ENCODE results near the gene SLC29A3.

DNA sequence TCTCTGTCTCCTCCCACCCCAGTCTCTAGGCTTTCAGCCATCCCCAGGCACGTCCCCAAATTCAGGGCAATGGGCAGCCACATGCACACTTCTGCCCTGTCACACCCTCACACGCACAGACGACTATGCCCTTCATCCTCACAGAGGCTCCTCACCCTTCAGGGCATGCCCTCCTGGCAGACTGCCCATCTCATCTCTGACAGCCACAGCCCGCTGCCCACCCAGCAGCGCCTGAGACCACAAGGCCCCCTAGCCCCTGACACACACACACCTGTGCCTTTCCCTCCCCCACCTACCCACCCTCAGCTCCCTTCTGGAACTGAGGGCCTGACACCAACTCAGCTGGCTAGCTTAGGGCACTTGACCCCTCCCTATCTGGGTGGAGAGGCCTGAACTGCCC is 23.0 kb upstream of the SLC29A3 start:
- TF ChIP-seq BHLHE40 (IDR thresholded peaks at IDR 0.05; ENCODE audit: borderline replicate concordance): no peak
- no peak for TF ChIP-seq TARDBP (IDR thresholded peaks at IDR 0.05)
- TF ChIP-seq SUZ12 (IDR thresholded peaks at IDR 0.05): no peak

Measured in HEK293T (cell line).